ENCODE results near the gene CIRBP. TPM values are rescaled to one million over a fixed set of nuclear protein-coding genes. Genes with fewer than 3 reads are reported as not detected.

CIRBP gene
- total RNA-seq, 1 experiment from 2014 or later: 331 TPM

DNA sequence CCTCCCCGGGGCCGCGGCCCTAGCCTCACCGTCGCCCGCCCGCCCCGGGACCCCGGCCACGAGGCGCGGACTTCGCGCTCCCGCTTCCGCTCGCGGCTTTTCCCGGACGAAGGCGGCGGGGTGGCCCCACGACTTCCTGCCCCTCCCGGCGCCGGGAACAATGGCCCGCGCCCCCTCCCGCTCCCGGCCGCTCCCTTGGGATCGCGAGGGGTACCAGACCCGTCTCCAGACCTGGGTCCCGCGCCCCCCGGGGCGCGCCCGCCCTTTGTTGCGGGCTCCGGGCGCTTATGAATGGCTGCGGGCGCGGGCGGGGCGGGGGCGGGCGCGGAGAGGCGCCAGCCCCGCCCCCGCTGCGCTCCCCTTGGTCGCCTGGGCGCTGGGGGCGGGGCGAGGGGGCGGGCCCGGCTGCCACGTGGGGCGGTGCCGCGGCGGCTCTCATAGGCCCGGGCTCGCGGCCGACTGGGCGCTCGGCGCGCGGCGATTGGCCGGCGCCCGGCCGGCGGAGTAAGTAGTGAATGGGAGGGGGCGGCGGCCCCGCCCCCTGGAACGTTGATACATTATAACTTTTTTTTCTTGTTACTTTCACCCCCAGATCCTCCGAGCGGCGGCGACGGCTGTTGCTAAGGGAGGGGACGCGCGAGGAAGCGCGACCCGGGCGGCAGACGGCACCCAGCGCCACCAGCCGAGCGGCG lies 19.7 kb upstream of the CIRBP start:
- H3K4me1 ChIP-seq: peaks cover 35% of the 10 kb centered on the region
- POLR2A ChIA-PET: interaction anchor here (0.6 to 1.6 kb wide), 4 partner anchors 16 to 204 kb away, joined by 3 to 21 read pairs (median 4); partner anchors contain the start of gene CIRBP
- no peaks in the 10 kb centered on the region for H3K9me3 Mint-ChIP-seq (ENCODE audit: unreplicated experiment)
- no TSS peak for BruUV-seq (replicated peaks)
- H3K9me3 ChIP-seq: no peaks in the 10 kb centered on the region
- intact Hi-C loops (cut with micrococcal nuclease; ENCODE audit: unreplicated experiment): loop anchor here (1.0 kb wide), 1 partner anchor 20 kb away; the partner anchor contains the start of gene CIRBP
- H3K27ac Mint-ChIP-seq (ENCODE audit: unreplicated experiment): no peak overlapping the region
- H3K36me3 ChIP-seq (ENCODE audit: control insufficient read depth, insufficient read depth, low read length): peaks cover 5% of the 10 kb centered on the region
- CTCF ChIA-PET: interaction anchor here (0.6 kb wide), 1 partner anchor 19 kb away, joined by 3 read pairs; no protein-coding TSS in a partner anchor
- H3K36me3 Mint-ChIP-seq (ENCODE audit: insufficient read depth, unreplicated experiment): peaks cover 70% of the 10 kb centered on the region
- peaks cover 6% of the 10 kb centered on the region for H3K4me1 Mint-ChIP-seq (ENCODE audit: low read depth, unreplicated experiment)
- TF ChIP-seq CTCF (IDR thresholded peaks at IDR 0.05; ENCODE audit: insufficient read depth in 1 of 2, low read depth in 1 of 2, low read length in 1 of 2, severe bottlenecking in 1 of 2, unreplicated experiment in 1 of 2): no peak
- H3K27me3 ChIP-seq (replicated peaks; ENCODE audit: control insufficient read depth, insufficient read depth, low read length): no peaks in the 10 kb centered on the region
- H3K4me3 ChIP-seq (ENCODE audit: low read depth, low read length): peak overlapping the region; percentile 88
- peak; percentile 92 for DNase-seq
- peak overlapping the region; percentile 96 for H3K4me3 Mint-ChIP-seq (ENCODE audit: unreplicated experiment)
- H3K27me3 Mint-ChIP-seq (ENCODE audit: insufficient read depth, unreplicated experiment): no peaks in the 10 kb centered on the region

GRCh38 chr19:1249990-1250436 lies 19.1 kb upstream of the CIRBP start:
- no peaks in the 10 kb centered on the region for H3K9me3 Mint-ChIP-seq (ENCODE audit: unreplicated experiment)
- no TSS peak for BruUV-seq (replicated peaks)
- Histone ChIP-seq H3K27me3 (replicated peaks; ENCODE audit: control insufficient read depth, insufficient read depth, low read length) (no peaks in the 10 kb centered on the region), H3K4me3 (ENCODE audit: low read depth, low read length) (peak overlapping the region; percentile 62), H3K9me3 (no peaks in the 10 kb centered on the region), H3K4me1 (peaks cover 35% of the 10 kb centered on the region), H3K36me3 (ENCODE audit: control insufficient read depth, insufficient read depth, low read length) (peaks cover 10% of the 10 kb centered on the region)
- CTCF ChIA-PET: no interaction called here
- POLR2A ChIA-PET: interaction anchor here (1.6 kb wide), 1 partner anchor 19 kb away, joined by 21 read pairs; the partner anchor contains the start of gene CIRBP
- H3K27me3 Mint-ChIP-seq (ENCODE audit: insufficient read depth, unreplicated experiment): no peaks in the 10 kb centered on the region
- DNase-seq: no peak
- H3K4me1 Mint-ChIP-seq (ENCODE audit: low read depth, unreplicated experiment): peaks cover 6% of the 10 kb centered on the region
- peak overlapping the region; percentile 96 for H3K4me3 Mint-ChIP-seq (ENCODE audit: unreplicated experiment)
- peaks cover 76% of the 10 kb centered on the region for H3K36me3 Mint-ChIP-seq (ENCODE audit: insufficient read depth, unreplicated experiment)
- TF ChIP-seq CTCF (IDR thresholded peaks at IDR 0.05; ENCODE audit: insufficient read depth in 1 of 2, low read depth in 1 of 2, low read length in 1 of 2, severe bottlenecking in 1 of 2, unreplicated experiment in 1 of 2): no peak
- intact Hi-C loops (cut with micrococcal nuclease; ENCODE audit: unreplicated experiment): loop anchor here (1.0 kb wide), 1 partner anchor 19 kb away; the partner anchor contains the start of gene CIRBP
- H3K27ac Mint-ChIP-seq (ENCODE audit: unreplicated experiment): no peak overlapping the region

GRCh38 chr19:1250437-1251260 lies 18.5 kb upstream of the CIRBP start:
- H3K4me1 Mint-ChIP-seq (ENCODE audit: low read depth, unreplicated experiment): peaks cover 6% of the 10 kb centered on the region
- BruUV-seq (replicated peaks): no TSS peak
- intact Hi-C loops (cut with micrococcal nuclease; ENCODE audit: unreplicated experiment): loop anchor here (1.0 kb wide), 1 partner anchor 9 kb away; no protein-coding TSS in a partner anchor
- H3K4me3 ChIP-seq (ENCODE audit: low read depth, low read length): peak overlapping the region; percentile 62
- DNase-seq: peak; percentile 86 to 88
- ChIA-PET POLR2A (interaction anchor here (1.3 kb wide), 1 partner anchor 16 kb away, joined by 6 read pairs; no protein-coding TSS in a partner anchor), CTCF (interaction anchor here (0.6 kb wide), 1 partner anchor 15 kb away, joined by 4 read pairs; no protein-coding TSS in a partner anchor)
- no peak for TF ChIP-seq CTCF (IDR thresholded peaks at IDR 0.05; ENCODE audit: insufficient read depth in 1 of 2, low read depth in 1 of 2, low read length in 1 of 2, severe bottlenecking in 1 of 2, unreplicated experiment in 1 of 2)
- peaks cover 82% of the 10 kb centered on the region for H3K36me3 Mint-ChIP-seq (ENCODE audit: insufficient read depth, unreplicated experiment)
- H3K4me3 Mint-ChIP-seq (ENCODE audit: unreplicated experiment): peak overlapping the region; percentile 96
- H3K9me3 ChIP-seq: no peaks in the 10 kb centered on the region
- H3K36me3 ChIP-seq (ENCODE audit: control insufficient read depth, insufficient read depth, low read length): peaks cover 13% of the 10 kb centered on the region
- H3K27me3 Mint-ChIP-seq (ENCODE audit: insufficient read depth, unreplicated experiment): no peaks in the 10 kb centered on the region
- H3K27me3 ChIP-seq (replicated peaks; ENCODE audit: control insufficient read depth, insufficient read depth, low read length): no peaks in the 10 kb centered on the region
- no peaks in the 10 kb centered on the region for H3K9me3 Mint-ChIP-seq (ENCODE audit: unreplicated experiment)
- H3K4me1 ChIP-seq: peaks cover 36% of the 10 kb centered on the region
- peak overlapping the region; percentile 88 for H3K27ac Mint-ChIP-seq (ENCODE audit: unreplicated experiment)
